ENCODE data around the gene OGDH.

DNA sequence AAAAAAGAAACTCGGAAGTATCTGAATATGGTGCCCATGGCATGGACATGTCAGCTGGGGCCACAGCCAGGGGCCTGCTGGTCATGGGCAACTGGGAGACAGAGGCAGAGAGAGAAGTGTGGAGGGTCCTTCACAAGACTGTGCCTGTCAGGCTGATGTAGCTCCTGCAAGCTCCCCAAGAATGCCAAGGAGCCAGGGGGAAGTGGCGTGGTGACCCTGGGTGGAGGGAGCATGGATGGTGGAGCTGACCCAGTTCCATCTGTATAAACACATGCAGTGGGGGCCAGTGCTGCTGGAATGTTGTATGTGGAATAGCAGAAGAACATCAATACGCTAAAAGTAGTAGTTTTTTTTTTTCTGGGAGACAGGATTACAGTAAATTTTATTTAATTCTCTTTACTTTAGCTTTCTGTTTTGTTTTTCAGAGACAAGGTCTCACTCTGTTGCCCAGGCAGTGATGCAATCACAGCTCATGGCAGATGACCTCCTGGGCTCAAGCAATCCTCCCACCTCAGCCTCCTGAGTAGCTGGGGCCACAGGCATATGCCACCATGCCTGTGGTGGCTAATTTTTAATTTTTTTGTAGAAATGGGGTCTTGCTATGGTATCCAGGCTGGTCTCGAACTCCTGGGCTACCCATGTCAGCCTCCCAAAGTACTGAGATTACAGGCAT is 131.8 kb downstream of the OGDH start:
- TF ChIP-seq, protein P1, sequence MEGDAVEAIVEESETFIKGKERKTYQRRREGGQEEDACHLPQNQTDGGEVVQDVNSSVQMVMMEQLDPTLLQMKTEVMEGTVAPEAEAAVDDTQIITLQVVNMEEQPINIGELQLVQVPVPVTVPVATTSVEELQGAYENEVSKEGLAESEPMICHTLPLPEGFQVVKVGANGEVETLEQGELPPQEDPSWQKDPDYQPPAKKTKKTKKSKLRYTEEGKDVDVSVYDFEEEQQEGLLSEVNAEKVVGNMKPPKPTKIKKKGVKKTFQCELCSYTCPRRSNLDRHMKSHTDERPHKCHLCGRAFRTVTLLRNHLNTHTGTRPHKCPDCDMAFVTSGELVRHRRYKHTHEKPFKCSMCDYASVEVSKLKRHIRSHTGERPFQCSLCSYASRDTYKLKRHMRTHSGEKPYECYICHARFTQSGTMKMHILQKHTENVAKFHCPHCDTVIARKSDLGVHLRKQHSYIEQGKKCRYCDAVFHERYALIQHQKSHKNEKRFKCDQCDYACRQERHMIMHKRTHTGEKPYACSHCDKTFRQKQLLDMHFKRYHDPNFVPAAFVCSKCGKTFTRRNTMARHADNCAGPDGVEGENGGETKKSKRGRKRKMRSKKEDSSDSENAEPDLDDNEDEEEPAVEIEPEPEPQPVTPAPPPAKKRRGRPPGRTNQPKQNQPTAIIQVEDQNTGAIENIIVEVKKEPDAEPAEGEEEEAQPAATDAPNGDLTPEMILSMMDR (IDR thresholded peaks at IDR 0.05; ENCODE audit: insufficient read depth, low read depth, low read length), result no peak
- no peak for TF ChIP-seq EZH2 (IDR thresholded peaks at IDR 0.05; ENCODE audit: insufficient read depth, low read length)
